GM10266 (cell line): Measurements from ENCODE around the gene LACTB.
"Not testable (repeated sequence)": the region's sequence is repeated elsewhere in the genome, so short reads cannot be mapped to it uniquely, and the experiment has no call there.

Experiments used
- DNase-seq: peaks from one replicate; pipeline ENCODE4 v3.0.0; 2012; ENCODE audit errors: extremely low spot score
- CTCF ChIP-seq: IDR thresholded peaks from 2 replicates; pipeline ENCODE4 v1.5.1; 2012; ENCODE audit warnings: mild to moderate bottlenecking, low read depth; ENCODE audit not compliant: control insufficient read depth, insufficient read depth; ENCODE audit errors: missing control alignments

LACTB gene

GRCh38 chr15:63104727-63105126 lies 16.9 kb upstream of the LACTB start:
- no peak for DNase-seq
- no peak for TF ChIP-seq CTCF

GRCh38 chr15:63105354-63105753 lies 16.3 kb upstream of the LACTB start:
- not testable (repeated sequence) for DNase-seq

- no peak for DNase-seq
- TF ChIP-seq CTCF = no peak
Observed at GRCh38 chr15:63107895-63108546, 13.6 kb upstream of the LACTB start.

- DNase-seq = no peak
- no peak for TF ChIP-seq CTCF
Observed at GRCh38 chr15:63109498-63109897, 12.2 kb upstream of the LACTB start.

- TF ChIP-seq CTCF = no peak
- no peak for DNase-seq
Observed at GRCh38 chr15:63109920-63110319, 11.7 kb upstream of the LACTB start.

- DNase-seq = no peak
- no peak for TF ChIP-seq CTCF
Observed at GRCh38 chr15:63110428-63111026, 11.1 kb upstream of the LACTB start.

- no peak for DNase-seq
Observed at GRCh38 chr15:63111481-63111880, 10.2 kb upstream of the LACTB start.

More at GRCh38 chr15:63111481-63111880, 10.2 kb upstream of the LACTB start:
- TF ChIP-seq CTCF = no peak
